Glutamatergic neuron (in vitro differentiated cells): ENCODE data around the gene HEMK1. TPM values are rescaled to one million over a fixed set of nuclear protein-coding genes. Genes with fewer than 3 reads are reported as not detected.

Experiments used
- DNase-seq: peaks from one replicate; pipeline ENCODE4 v3.0.0; 2022
- H3K27ac Mint-ChIP-seq: one replicate; pipeline ENCODE4 v1.8.0; 2020; ENCODE audit warnings: mild to moderate bottlenecking, mixed read lengths, inconsistent platforms; ENCODE audit not compliant: unreplicated experiment
- H3K27me3 Mint-ChIP-seq: one replicate; pipeline ENCODE4 v1.8.0; 2020; ENCODE audit warnings: mild to moderate bottlenecking, moderate library complexity, mixed read lengths, inconsistent platforms; ENCODE audit not compliant: unreplicated experiment
- H3K36me3 Mint-ChIP-seq: one replicate; pipeline ENCODE4 v1.8.0; 2020; ENCODE audit warnings: mild to moderate bottlenecking, mixed read lengths, inconsistent platforms; ENCODE audit not compliant: unreplicated experiment
- H3K4me1 Mint-ChIP-seq: one replicate; pipeline ENCODE4 v1.8.0; 2020; ENCODE audit warnings: mild to moderate bottlenecking, low read depth, mixed read lengths, inconsistent platforms; ENCODE audit not compliant: unreplicated experiment
- H3K4me3 Mint-ChIP-seq: one replicate; pipeline ENCODE4 v1.8.0; 2020; ENCODE audit warnings: mild to moderate bottlenecking, mixed read lengths, inconsistent platforms; ENCODE audit not compliant: unreplicated experiment
- H3K9me3 Mint-ChIP-seq: one replicate; pipeline ENCODE4 v1.8.0; 2020; ENCODE audit warnings: mild to moderate bottlenecking, moderate library complexity, mixed read lengths, inconsistent platforms; ENCODE audit not compliant: unreplicated experiment
- CTCF ChIP-seq: fragments of 200-600 bp; sonication (generic); IDR thresholded peaks from one replicate; pipeline ENCODE4 v1.5.0; 2021; ENCODE audit not compliant: partially characterized antibody, unreplicated experiment
- total RNA-seq: library from RNA; stranded (reverse); fragmentation: NEBNext Ultra II Directional; extraction: Animal tissue kit (Norgen Biotek cat#: 25700); gene quantifications from one replicate; pipeline ENCODE4 v1.2.1, GENCODE V29; 2021; ENCODE audit not compliant: unreplicated experiment

HEMK1 gene
- total RNA-seq, 1 donor from 2014 or later, result 21.1 TPM

- no peak overlapping the region for H3K27ac Mint-ChIP-seq
- peaks cover 3% of the 10 kb centered on the region for H3K4me1 Mint-ChIP-seq
- no peak overlapping the region for H3K4me3 Mint-ChIP-seq
- no peak for TF ChIP-seq CTCF
- peaks cover 1% of the 10 kb centered on the region for H3K27me3 Mint-ChIP-seq
- H3K9me3 Mint-ChIP-seq, result peaks cover 3% of the 10 kb centered on the region
- no peak for DNase-seq
- no peaks in the 10 kb centered on the region for H3K36me3 Mint-ChIP-seq
These were observed 23.5 kb upstream of the HEMK1 start for GRCh38 chr3:50545781-50546180.

- DNase-seq, result no peak
- Mint-ChIP-seq H3K9me3 (peaks cover 3% of the 10 kb centered on the region), H3K4me3 (no peak overlapping the region), H3K4me1 (peaks cover 3% of the 10 kb centered on the region), H3K27me3 (peaks cover 3% of the 10 kb centered on the region), H3K36me3 (no peaks in the 10 kb centered on the region), H3K27ac (no peak overlapping the region)
- no peak for TF ChIP-seq CTCF
These were observed 20.1 kb upstream of the HEMK1 start for GRCh38 chr3:50549226-50549625.

DNA sequence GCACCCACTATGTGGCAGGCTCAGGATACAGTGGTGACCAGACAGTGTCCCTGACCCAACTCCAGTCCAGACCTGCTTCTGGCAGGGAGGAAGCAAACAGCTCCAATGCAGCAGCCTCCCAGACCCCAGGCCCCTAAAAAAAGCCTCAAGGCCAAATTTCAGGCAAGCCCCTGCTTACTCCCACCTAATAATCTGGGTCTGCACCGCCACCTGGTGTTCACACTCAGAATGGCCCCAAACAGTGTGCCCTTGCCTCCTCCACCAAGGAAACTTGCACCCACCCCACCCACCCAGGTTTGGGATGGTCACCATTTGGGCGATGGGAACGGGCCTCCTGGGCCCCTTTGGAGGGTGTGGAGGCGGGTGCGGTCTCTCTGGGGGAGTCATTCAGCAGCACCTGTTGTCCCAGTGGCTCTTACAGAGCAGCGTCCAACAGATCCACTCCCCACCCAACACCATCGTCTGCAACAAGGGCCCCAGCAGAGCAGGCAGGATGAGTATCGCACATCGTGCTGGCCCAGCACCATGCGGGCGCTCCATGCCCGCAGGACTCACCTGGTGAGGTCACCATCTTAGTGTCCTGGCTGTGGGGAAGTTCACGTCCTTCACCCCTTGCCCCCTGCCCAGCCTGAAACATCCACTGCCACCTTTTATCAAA, 19.1 kb upstream of the HEMK1 start:
- Mint-ChIP-seq H3K27ac (no peak overlapping the region), H3K36me3 (no peaks in the 10 kb centered on the region), H3K4me3 (no peak overlapping the region), H3K4me1 (peaks cover 7% of the 10 kb centered on the region), H3K27me3 (peaks cover 3% of the 10 kb centered on the region), H3K9me3 (peaks cover 3% of the 10 kb centered on the region)
- TF ChIP-seq CTCF, result peak; percentile 96
- DNase-seq, result peak; percentile 87

DNA sequence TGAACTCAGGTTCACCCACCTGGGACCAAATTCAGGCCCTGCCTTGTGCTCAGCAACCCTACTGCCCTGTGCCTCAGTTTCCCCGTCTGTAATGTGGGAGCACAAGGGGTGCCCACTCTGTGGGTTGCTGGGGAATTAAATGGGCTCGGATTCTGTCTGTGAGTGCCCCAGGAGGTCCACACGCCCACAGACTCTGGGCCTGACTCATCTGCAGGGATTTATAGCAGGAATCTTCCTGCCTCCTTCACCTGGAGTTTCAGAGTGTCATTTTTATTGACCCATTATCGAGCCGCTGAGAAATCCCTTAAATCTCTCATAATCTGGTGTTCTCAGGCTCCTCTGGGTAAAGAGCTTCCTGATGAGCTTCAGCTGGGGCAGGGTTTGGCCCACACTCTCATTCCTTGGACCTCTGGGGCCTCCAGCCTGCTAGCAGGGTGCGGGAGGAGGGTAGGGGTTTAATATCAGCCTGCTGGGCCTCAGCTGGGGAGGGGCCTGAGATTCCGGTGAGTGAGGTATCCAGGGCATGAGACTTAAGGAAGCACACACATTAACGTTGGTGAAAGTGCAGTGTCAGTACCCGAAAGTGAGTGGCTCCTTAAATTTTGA, 18.2 kb upstream of the HEMK1 start:
- Mint-ChIP-seq H3K27me3 (peaks cover 3% of the 10 kb centered on the region), H3K9me3 (peaks cover 3% of the 10 kb centered on the region), H3K36me3 (no peaks in the 10 kb centered on the region), H3K4me3 (no peak overlapping the region), H3K27ac (no peak overlapping the region), H3K4me1 (peaks cover 9% of the 10 kb centered on the region)
- no peak for DNase-seq
- no peak for TF ChIP-seq CTCF

DNA sequence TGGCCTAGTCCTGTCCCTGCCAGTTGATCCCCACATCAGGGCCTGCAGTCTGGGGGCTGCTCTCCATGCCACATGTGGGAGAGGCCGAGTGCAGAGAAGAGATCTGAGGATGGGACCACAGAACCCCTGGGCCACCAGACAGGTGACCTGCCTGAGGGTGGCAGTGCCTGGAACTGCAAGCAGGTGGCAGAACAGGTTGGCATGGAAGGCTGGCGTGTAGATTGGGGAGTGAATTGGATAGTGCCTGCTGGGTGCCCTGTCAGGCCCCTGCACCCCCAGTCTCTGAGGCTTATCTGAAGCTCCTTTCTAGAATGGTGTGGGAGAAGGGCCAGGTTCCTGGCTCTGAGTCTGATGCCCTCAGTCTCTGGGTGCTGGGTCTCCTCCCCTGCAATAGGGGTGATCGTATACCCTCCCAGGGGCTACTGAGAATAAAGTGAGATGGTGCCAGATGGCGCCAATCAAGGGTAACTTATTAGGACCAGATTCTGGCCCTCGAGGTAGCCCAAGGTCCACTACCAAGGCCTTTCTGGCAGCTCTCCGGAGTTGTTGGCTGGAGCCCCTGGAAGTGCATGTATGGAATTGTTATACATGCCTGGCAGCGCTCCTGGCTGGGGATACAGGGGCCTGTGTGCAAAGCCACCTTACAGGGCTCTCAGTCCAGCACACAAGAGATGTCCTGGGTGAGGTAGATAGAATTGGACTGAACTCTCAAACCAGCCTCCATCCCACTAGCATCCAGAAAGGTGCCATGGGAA, 17.5 kb upstream of the HEMK1 start:
- DNase-seq, result no peak
- no peak for TF ChIP-seq CTCF
- peaks cover 3% of the 10 kb centered on the region for H3K27me3 Mint-ChIP-seq
- H3K4me3 Mint-ChIP-seq, result no peak overlapping the region
- no peak overlapping the region for H3K27ac Mint-ChIP-seq
- peaks cover 9% of the 10 kb centered on the region for H3K4me1 Mint-ChIP-seq
- peaks cover 3% of the 10 kb centered on the region for H3K9me3 Mint-ChIP-seq
- no peaks in the 10 kb centered on the region for H3K36me3 Mint-ChIP-seq
